SU-DHL-6 (cell line): Measurements from ENCODE around the gene TMEM178A.

Source experiments
- H2AFZ ChIP-seq: fragments of 200-600 bp; sonication (generic); 2 replicates; pipeline ENCODE4 v1.6.1; 2014; ENCODE audit warnings: low read depth, mild to moderate bottlenecking, moderate library complexity, mixed read lengths, antibody characterized with exemption, low read length; ENCODE audit not compliant: severe bottlenecking
- H3F3A ChIP-seq: fragments of 200-600 bp; shearing (Covaris generic); 2 replicates; pipeline ENCODE4 v1.6.0; 2016; ENCODE audit warnings: antibody characterized with exemption, mild to moderate bottlenecking; ENCODE audit not compliant: insufficient read depth
- H3K27ac ChIP-seq: fragments of 200-600 bp; sonication (generic); 2 replicates; pipeline ENCODE4 v1.5.1; 2016; ENCODE audit warnings: low read depth, mild to moderate bottlenecking, low read length, moderate library complexity, mixed read lengths
- H3K27me3 ChIP-seq: fragments of 200-600 bp; sonication (generic), shearing (Covaris generic); 2 replicates; pipeline ENCODE4 v1.6.0; 2014; ENCODE audit warnings: mild to moderate bottlenecking, low read length
- H3K36me3 ChIP-seq: fragments of 200-600 bp; sonication (generic); 2 replicates; pipeline ENCODE4 v1.6.1; 2014; ENCODE audit warnings: mild to moderate bottlenecking, low read length, mixed read lengths
- H3K4me2 ChIP-seq: fragments of 300-600, 200-600 bp; shearing (Covaris generic), sonication (generic); 2 replicates; pipeline ENCODE4 v1.6.0; 2014; ENCODE audit warnings: low read length, low read depth, mild to moderate bottlenecking; ENCODE audit not compliant: poor library complexity, severe bottlenecking
- H3K4me3 ChIP-seq: fragments of 200-600 bp; sonication (generic); 2 replicates; pipeline ENCODE4 v1.5.1; 2014; ENCODE audit warnings: antibody characterized with exemption, low read length, mild to moderate bottlenecking, mixed read lengths; ENCODE audit not compliant: insufficient read depth, poor library complexity, severe bottlenecking
- H3K79me2 ChIP-seq: fragments of 200-600 bp; sonication (generic); 2 replicates; pipeline ENCODE4 v1.6.1; 2014; ENCODE audit warnings: mild to moderate bottlenecking, low read length, moderate library complexity; ENCODE audit not compliant: insufficient read depth
- H3K9ac ChIP-seq: fragments of 200-600 bp; sonication (generic); 2 replicates; pipeline ENCODE4 v1.7.0; 2014; ENCODE audit warnings: mild to moderate bottlenecking, low read length
- H3K9me2 ChIP-seq: fragments of 200-600 bp; sonication (generic); replicated peaks from 2 replicates; pipeline ENCODE4 v1.6.1; 2014; ENCODE audit warnings: low read length; ENCODE audit not compliant: insufficient read depth
- H3K9me3 ChIP-seq: fragments of 200-600 bp; sonication (generic); 2 replicates; pipeline ENCODE4 v1.6.1; 2014; ENCODE audit warnings: low read length, mixed read lengths; ENCODE audit not compliant: insufficient read depth
- H4K20me1 ChIP-seq: fragments of 200-600 bp; sonication (generic); 2 replicates; pipeline ENCODE4 v1.6.1; 2014; ENCODE audit warnings: low read depth, mild to moderate bottlenecking, antibody characterized with exemption, low read length, moderate library complexity, mixed read lengths
- CTCF ChIP-seq: fragments of 200-600 bp; sonication (generic); IDR thresholded peaks from one replicate; pipeline ENCODE4 v1.5.1; 2017; ENCODE audit warnings: antibody characterized with exemption, mild to moderate bottlenecking, low read length, moderate library complexity; ENCODE audit not compliant: insufficient read depth, poor library complexity, severe bottlenecking
- EZH2phosphoT487 ChIP-seq: fragments of 200-600 bp; sonication (generic), shearing (Covaris generic); conservative IDR thresholded peaks from 2 replicates; pipeline ENCODE4 v1.6.1; 2018; ENCODE audit warnings: mild to moderate bottlenecking, antibody characterized with exemption, low read length, moderate library complexity, mixed read lengths

The TMEM178A gene

GRCh38 chr2:39664888-39665591 lies 677 bp upstream of the TMEM178A start:
- Histone ChIP-seq H3K79me2 (no peaks in the 10 kb centered on the region), H3K36me3 (no peaks in the 10 kb centered on the region), H4K20me1 (no peaks in the 10 kb centered on the region), H3F3A (no peaks in the 10 kb centered on the region), H3K9me3 (no peaks in the 10 kb centered on the region), H3K4me3 (no peak overlapping the region), H3K9me2 (no peaks in the 10 kb centered on the region), H3K27me3 (no peaks in the 10 kb centered on the region), H3K4me2 (no peak overlapping the region), H3K27ac (no peak overlapping the region), H3K9ac (no peak overlapping the region), H2AFZ (no peak overlapping the region)
- TF ChIP-seq EZH2phosphoT487 (no peak), CTCF (no peak)

GRCh38 chr2:39666491-39667101 lies 879 bp downstream of the TMEM178A start:
- Histone ChIP-seq H3K4me3 (no peak overlapping the region), H3K9me3 (no peaks in the 10 kb centered on the region), H3F3A (no peaks in the 10 kb centered on the region), H3K4me2 (no peak overlapping the region), H4K20me1 (no peaks in the 10 kb centered on the region), H3K27me3 (no peaks in the 10 kb centered on the region), H3K79me2 (no peaks in the 10 kb centered on the region), H3K9me2 (no peaks in the 10 kb centered on the region), H3K9ac (no peak overlapping the region), H3K27ac (no peak overlapping the region), H3K36me3 (no peaks in the 10 kb centered on the region), H2AFZ (no peak overlapping the region)
- TF ChIP-seq EZH2phosphoT487 (no peak), CTCF (no peak)

DNA sequence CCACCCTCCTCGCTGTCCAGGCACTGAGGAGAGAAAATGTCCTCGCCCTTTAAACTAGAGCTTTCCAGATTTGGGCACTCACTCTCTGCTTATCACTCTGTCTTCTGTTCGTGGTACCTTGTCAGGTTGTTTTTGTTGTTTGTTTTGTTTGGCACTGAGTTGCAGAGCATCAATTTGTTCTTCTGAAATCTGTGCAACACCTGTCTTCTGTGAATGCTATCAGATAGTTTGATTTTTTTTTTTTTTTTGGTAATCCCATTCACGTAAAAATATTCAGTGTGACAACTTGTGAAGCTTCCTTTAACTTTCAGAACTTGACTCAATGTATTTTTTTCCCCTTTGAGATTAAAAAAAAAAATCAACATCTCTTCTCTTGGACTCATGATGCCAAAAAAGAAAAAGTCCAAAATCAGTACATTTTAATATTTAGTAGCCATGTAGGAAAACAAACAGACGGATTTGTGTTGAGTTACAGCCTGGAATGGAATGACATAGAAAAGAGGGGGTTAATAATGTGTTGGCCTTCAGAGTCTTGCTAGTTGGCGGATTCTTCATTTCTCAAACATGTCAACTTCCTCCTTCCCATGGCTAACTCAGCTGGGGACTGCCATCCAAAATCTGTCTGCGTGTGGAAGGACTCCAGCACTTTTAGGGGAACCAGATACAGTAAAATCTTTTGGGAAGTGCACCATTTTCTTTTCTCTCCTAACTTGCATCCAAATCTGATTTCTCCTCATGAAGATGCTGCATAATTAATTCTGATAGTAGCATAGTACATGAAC lies 1.6 kb downstream of the TMEM178A start:
- Histone ChIP-seq H3F3A (no peaks in the 10 kb centered on the region), H3K9ac (no peak overlapping the region), H3K9me3 (no peaks in the 10 kb centered on the region), H4K20me1 (no peaks in the 10 kb centered on the region), H3K9me2 (no peaks in the 10 kb centered on the region), H3K79me2 (no peaks in the 10 kb centered on the region), H3K4me2 (no peak overlapping the region), H3K27ac (no peak overlapping the region), H3K4me3 (no peak overlapping the region), H2AFZ (no peak overlapping the region), H3K36me3 (no peaks in the 10 kb centered on the region), H3K27me3 (no peaks in the 10 kb centered on the region)
- TF ChIP-seq EZH2phosphoT487 (no peak), CTCF (no peak)
